Measurements from ENCODE around the gene ARHGAP8.
"Not testable (repeated sequence)": the region's sequence is repeated elsewhere in the genome, so short reads cannot be mapped to it uniquely, and the experiment has no call there.

ARHGAP8 gene

DNA sequence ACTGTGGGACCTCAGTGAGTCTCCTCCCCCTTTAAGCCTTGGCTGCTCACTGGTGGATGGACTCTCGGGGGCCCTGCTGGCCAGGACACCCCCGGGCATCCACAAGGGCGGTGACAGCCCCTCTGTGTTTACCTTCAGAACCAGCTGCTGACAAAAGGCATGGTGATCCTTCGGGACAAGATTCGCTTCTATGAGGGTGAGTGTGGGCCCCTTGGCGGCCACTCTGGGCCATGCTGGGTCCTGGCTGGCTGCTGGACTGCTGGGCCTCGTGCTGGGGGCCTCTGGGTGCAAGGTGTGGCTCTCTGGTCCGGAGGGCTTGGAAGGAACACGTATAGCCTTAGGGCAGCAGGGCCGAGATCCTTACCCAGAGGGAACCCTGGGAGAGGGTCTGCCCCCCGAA lies 25.9 kb upstream of the ARHGAP8 start:
- DNase-seq, result no peak

DNA sequence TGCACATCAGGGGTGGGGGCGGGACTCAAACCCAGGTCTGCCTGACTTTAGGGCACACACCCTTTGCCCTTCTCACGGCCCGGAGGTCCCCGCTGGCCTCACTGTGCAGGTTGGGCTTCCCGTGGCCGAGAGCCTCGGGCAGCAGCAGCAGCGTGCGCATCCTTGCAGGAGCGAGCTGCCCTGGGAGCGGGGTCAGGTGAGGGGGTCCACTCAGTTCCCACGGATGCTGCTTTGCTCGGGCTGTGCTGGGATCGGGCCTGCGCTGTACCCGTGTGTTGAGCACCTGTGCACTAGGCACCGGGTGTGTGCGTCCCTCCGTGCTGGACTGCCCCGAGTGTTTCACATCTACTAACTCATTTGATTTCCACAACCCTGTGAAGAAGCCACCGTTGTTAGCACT lies 25.2 kb upstream of the ARHGAP8 start:
- no peak for DNase-seq

DNA sequence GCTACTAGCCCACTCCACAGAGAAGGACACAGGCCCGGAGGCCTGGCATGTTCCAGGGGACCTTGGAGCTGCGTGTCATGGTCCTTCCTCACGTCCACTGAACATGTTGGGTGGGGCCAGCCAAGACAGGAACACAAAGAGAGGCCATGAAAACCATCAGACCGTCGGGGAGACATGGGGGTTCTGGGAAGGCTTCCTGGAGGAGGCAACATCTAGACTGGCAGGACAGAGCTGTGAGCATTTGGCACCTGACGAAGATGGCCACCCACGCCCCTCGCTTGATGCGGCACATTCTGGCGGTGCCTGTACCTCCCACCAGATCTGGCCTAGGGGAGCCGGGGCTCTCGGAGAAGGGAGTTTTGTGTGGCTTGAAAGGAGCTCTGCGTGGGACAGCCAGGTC lies 24.7 kb upstream of the ARHGAP8 start:
- no peak for DNase-seq

GRCh38 chr22:44728761-44729324 lies 23.5 kb upstream of the ARHGAP8 start:
- no peak for DNase-seq

GRCh38 chr22:44729391-44730021 lies 22.9 kb upstream of the ARHGAP8 start:
- DNase-seq, result peak; percentile 64

- DNase-seq, result no peak
Measured at GRCh38 chr22:44730022-44730393, 22.4 kb upstream of the ARHGAP8 start.

DNA sequence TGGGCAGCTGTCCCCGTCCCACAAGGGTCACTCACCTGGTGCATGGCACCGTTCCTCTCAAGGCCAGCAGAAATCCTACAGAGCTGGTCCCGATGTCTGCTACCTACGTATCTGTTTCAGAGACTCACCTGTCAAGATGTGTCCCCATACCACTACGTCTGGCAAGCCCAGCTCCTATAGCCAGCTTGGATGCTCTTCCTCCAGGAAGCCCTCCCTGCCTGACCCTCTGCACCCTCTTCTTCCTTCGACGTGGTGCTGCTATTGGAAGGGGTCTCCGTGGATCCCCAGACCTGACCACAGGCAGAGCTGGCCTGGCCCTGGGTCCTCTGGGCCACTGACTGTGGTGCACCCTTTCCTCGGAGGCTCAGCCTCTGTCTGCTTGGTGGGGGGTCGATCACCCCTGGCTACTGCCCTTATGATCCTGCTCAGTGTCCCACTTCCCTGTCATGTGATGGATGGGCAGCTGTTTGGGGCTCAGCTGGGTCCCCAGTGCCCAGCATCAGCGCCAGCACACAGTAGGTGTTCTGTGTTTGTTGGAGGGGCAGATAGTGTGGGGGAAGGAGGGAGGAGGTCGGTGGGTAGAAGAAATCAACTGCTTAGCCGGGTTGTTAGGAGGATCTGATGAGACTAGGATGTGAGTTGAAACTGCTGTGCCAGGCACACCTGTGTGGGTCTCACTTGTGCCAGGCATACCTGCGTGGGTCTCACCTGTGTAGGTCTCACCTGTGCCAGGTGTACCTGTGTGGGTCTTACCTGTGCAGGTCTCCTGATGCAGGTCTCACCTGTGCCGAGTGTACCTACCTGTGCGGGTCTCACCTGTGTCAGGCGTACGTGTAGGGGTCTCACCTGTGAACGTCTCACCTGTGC lies 21.7 kb upstream of the ARHGAP8 start:
- DNase-seq, result peak; percentile 24

DNA sequence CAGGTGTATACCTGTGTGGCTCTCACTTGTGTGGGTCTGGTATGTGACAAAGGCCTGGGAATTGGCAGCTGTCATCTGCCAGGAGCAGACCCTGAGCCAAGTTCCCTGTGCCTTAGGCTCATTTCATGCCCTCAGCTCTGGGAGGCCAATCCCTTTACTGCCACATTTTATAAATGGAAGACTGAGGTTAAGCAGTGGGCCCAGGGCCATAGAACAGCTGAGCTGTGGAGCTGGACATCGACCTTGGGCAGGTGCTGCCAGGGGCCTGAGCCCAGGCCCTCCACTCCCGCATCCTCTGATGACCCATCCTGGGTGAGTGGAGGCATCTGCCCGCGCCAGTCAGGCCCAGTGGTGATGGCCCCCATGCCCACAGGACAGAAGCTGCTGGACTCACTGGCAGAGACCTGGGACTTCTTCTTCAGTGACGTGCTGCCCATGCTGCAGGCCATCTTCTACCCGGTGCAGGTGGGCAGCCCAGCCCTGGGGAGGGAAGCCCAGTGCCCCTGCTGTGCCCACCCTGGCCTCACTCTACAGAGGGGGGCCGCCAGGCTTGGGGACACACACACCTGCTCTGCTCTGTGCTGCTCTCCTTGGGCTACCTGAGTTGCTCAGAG lies 20.9 kb upstream of the ARHGAP8 start:
- no peak for DNase-seq

- DNase-seq, result no peak
Measured at GRCh38 chr22:44732017-44732561, 20.3 kb upstream of the ARHGAP8 start.

DNA sequence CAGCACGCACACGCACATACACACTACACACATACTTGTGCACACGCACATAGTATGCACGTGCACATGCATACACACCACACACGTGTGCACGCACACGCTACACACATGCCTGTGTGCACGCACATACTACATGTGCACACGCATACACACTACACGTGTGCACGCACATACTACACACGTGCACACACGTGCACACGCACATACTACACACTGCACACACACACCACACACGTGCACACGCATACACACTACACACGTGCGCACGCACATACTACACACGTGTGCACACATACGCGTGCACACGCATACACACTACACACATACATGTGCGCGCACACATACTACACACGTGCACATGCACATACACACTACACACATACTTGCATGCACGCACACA lies 19.7 kb upstream of the ARHGAP8 start:
- no peak for DNase-seq

- DNase-seq, result no peak
Measured at GRCh38 chr22:44733426-44734106, 18.8 kb upstream of the ARHGAP8 start.

GRCh38 chr22:44734278-44734677 lies 18.1 kb upstream of the ARHGAP8 start:
- DNase-seq, result no peak

DNA sequence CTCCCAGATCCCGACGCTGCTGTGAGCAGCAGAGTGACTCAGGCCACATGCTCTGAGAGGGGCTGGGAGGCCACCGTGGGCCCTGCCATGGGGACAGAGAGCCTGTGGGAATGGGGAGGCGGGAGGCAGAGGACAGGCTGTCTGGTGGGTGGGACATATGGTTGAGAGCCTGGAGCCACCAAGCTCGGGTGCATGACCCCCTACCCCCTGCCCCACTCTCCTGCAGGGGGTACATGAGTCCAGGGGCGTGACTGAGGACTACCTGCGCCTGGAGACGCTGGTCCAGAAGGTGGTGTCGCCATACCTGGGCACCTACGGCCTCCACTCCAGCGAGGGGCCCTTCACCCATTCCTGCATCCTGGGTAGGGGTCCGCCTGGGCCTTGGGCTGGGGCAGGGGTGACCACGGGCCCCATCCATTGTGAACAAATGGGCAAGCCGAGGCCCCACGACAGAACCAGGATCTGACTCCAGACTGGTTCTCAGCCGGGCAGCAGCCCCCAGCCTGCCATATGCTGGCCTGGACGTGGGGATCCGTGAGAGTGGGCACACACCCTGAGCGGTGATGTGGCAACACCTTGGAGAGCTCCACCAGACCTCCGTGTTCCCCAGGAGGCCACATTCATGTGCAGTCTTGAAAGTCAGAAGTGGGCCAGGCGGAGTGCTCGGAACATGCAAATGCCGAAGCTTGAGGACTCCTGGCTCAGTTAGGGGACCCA lies 17.4 kb upstream of the ARHGAP8 start:
- no peak for DNase-seq

GRCh38 chr22:44735518-44736428 lies 16.6 kb upstream of the ARHGAP8 start:
- peak; percentile 67 for DNase-seq

- no peak for DNase-seq
Measured at GRCh38 chr22:44736581-44737405, 15.6 kb upstream of the ARHGAP8 start.

DNA sequence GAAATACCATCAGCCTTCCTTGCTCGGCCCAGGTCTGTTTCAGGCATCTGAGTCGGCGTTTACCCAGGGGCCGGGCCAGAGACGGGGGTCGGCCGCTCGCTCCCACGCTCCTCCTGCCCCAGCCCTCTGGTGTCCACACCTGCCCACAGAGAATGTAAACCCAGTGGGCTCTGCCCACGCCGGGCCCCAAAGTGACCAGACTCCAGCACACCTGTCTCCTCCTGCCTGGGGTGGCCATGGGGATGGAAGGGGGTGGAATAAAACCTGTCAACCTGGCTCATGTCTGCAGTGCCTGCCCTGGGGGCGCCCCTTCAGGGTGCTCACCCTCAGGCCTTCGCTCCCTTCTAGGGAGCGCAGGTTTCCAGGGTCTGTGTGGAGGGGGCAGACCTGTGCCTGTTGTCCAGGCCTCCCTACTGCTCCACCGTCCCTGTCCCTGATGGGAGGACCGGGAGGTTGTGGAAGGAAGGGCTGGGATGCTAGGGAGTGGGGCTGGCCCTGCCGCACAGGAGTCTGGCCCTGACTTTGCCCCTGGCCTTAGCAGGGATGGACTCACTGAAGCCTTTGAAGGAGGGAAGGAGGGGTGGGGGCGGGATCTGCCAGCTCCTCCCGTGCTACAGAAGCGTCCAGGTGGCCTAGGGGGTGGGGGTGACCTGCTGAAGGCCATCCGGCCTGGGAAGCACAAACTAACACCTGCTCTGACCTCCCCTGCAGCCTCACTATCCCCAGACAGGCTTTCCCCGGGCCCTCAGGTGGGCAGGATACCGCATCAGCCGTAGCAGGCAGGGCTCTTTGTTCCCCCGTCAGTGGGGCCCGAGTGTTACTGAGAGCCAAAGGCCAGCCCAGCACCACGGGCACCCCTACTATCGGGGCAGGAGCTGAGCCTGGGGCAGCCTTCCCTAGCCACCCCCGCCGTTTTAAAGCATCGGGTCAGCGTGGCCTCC lies 14.7 kb upstream of the ARHGAP8 start:
- DNase-seq, result no peak

DNA sequence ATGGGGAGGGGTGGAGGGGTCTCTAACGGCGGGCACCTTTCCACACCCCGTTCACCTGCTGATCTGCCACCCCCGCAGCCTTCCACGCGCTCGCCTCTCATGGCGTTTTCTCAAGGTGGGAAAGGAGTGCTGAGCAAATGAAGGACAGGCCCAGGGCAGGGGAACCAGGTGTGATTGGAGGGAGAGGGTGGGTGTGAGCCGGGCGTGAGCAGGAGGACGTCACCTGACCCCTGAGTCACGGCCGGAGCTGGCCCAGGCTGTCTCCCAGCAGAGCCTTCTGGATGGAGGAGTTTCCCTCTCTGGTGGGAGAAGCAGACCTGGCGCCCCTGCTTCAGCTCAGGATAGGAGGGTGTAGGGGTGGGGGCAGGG lies 14.0 kb upstream of the ARHGAP8 start:
- DNase-seq, result no peak

DNA sequence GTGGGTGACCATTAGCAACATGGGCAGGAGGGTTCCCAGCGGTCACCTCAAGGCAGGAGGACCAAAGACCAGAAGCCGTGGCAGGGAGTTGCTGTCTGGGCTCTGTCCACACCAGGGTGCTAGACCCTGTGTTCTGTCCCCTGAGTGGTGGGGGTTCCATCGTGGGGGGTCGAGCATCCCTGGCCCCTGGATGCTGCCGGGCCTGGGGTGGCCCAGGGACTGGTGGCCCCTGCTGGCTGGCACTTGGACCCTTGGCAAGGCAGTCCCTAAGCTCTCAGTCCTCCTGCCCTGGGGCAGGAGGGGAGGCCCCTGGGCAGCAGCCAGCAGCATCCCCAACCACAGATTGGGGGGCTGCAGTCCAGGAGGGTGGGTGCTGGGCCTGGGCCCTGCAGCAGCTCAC lies 13.4 kb upstream of the ARHGAP8 start:
- DNase-seq, result no peak

GRCh38 chr22:44739666-44740065 lies 12.7 kb upstream of the ARHGAP8 start:
- not testable (repeated sequence) for DNase-seq
